Stomach (tissue), 4 donors: ENCODE results near the gene ZNF831.

Experiments used
- EP300 ChIP-seq: sonication (generic); formaldehyde crosslinking; IDR thresholded peaks from one replicate; pipeline ENCODE4 v1.6.1; 2017; ENCODE audit warnings: antibody characterized with exemption
- POLR2A ChIP-seq, 4 donors: fragments of 450-650 bp; IDR thresholded peaks; one replicate each; pipeline ENCODE4 v1.6.1; 2016; ENCODE audit warnings: antibody characterized with exemption in 4 of 4, control low read depth in 2 of 4, mild to moderate bottlenecking in 1 of 4, moderate library complexity in 1 of 4
- POLR2AphosphoS5 ChIP-seq, 3 donors: sonication (generic); formaldehyde crosslinking; IDR thresholded peaks; one replicate each; pipeline ENCODE4 v1.6.1; 2016; ENCODE audit warnings: antibody characterized with exemption in 3 of 3
- TF ChIP-seq, protein P1 (sequence below), 7 experiments: fragments of 450-650 bp in 4 of 7; fragments of 200-600 bp in 3 of 7; sonication (generic) in 3 of 7; IDR thresholded peaks; one replicate each; pipeline ENCODE4 v1.5.1; 2016 to 2019; ENCODE audit warnings: antibody characterized with exemption in 7 of 7, control low read depth in 2 of 7, mild to moderate bottlenecking in 1 of 7

- TF ChIP-seq, protein P1, sequence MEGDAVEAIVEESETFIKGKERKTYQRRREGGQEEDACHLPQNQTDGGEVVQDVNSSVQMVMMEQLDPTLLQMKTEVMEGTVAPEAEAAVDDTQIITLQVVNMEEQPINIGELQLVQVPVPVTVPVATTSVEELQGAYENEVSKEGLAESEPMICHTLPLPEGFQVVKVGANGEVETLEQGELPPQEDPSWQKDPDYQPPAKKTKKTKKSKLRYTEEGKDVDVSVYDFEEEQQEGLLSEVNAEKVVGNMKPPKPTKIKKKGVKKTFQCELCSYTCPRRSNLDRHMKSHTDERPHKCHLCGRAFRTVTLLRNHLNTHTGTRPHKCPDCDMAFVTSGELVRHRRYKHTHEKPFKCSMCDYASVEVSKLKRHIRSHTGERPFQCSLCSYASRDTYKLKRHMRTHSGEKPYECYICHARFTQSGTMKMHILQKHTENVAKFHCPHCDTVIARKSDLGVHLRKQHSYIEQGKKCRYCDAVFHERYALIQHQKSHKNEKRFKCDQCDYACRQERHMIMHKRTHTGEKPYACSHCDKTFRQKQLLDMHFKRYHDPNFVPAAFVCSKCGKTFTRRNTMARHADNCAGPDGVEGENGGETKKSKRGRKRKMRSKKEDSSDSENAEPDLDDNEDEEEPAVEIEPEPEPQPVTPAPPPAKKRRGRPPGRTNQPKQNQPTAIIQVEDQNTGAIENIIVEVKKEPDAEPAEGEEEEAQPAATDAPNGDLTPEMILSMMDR (IDR thresholded peaks at IDR 0.05) = no peak
- TF ChIP-seq EP300 (no peak), POLR2AphosphoS5 (IDR thresholded peaks at IDR 0.05) (no peak), POLR2A (IDR thresholded peaks at IDR 0.05) (no peak)
Measured at GRCh38 chr20:59179988-59180387, 16.4 kb downstream of the ZNF831 start.
